Esophagus muscularis mucosa (tissue), 4 donors: ENCODE measurements around the gene PLEKHA7.

Source experiments
- CTCF ChIP-seq, 3 experiments: fragments of 200-600 bp in 2 of 3; fragments of 450-650 bp in 1 of 3; sonication (generic) in 2 of 3; IDR thresholded peaks; one replicate each; pipeline ENCODE4 v1.5.1; 2017 to 2019; ENCODE audit warnings: antibody characterized with exemption in 3 of 3, mild to moderate bottlenecking in 2 of 3, moderate library complexity in 1 of 3
- EP300 ChIP-seq: sonication (generic); formaldehyde crosslinking; IDR thresholded peaks from one replicate; pipeline ENCODE4 v1.6.1; 2017; ENCODE audit warnings: antibody characterized with exemption
- POLR2A ChIP-seq: fragments of 450-650 bp; IDR thresholded peaks from one replicate; pipeline ENCODE4 v1.6.1; 2017; ENCODE audit warnings: antibody characterized with exemption, moderate library complexity, mild to moderate bottlenecking, low read depth
- POLR2AphosphoS5 ChIP-seq, 2 donors: sonication (generic); formaldehyde crosslinking; IDR thresholded peaks; one replicate each; pipeline ENCODE4 v1.6.1; 2017; ENCODE audit warnings: antibody characterized with exemption in 2 of 2

GRCh38 chr11:17026487-17027082, 12.4 kb upstream of the PLEKHA7 start:
- no peak for TF ChIP-seq POLR2A
- TF ChIP-seq CTCF (IDR thresholded peaks at IDR 0.05) = no peak
- no peak for TF ChIP-seq POLR2AphosphoS5 (IDR thresholded peaks at IDR 0.05)
- TF ChIP-seq EP300 = no peak
